Measurements from ENCODE around the gene PALLD.
"Not testable (repeated sequence)": the region's sequence is repeated elsewhere in the genome, so short reads cannot be mapped to it uniquely, and the experiment has no call there.

- TF ChIP-seq ZNF324 (tag by site-specific recombination; IDR thresholded peaks at IDR 0.05); REST (tag by site-specific recombination; IDR thresholded peaks at IDR 0.05); ZSCAN23 (tag by site-specific recombination; IDR thresholded peaks at IDR 0.05); TCF7L2 (IDR thresholded peaks at IDR 0.05; ENCODE audit: borderline replicate concordance, low read depth, low read length); ZNF747 (tag by site-specific recombination; IDR thresholded peaks at IDR 0.05); CTCF (tag by site-specific recombination; IDR thresholded peaks at IDR 0.05); GLI4 (tag by site-specific recombination; IDR thresholded peaks at IDR 0.05); ZFP41 (tag by site-specific recombination; IDR thresholded peaks at IDR 0.05; ENCODE audit: borderline replicate concordance); ZNF24 (tag by site-specific recombination; IDR thresholded peaks at IDR 0.05); ZNF623 (tag by site-specific recombination; IDR thresholded peaks at IDR 0.05); YY1 (tag by site-specific recombination; IDR thresholded peaks at IDR 0.05): not testable (repeated sequence)
These were observed 440.6 kb downstream of the PALLD start for GRCh38 chr4:168937473-168937872.

Measured in HEK293 (cell line).